ENCODE data around the gene TLR4. TPM values are rescaled to one million over a fixed set of nuclear protein-coding genes. Genes with fewer than 3 reads are reported as not detected.

The TLR4 gene
- 21.7 and 35.8 TPM in 2 replicates for total RNA-seq

DNA sequence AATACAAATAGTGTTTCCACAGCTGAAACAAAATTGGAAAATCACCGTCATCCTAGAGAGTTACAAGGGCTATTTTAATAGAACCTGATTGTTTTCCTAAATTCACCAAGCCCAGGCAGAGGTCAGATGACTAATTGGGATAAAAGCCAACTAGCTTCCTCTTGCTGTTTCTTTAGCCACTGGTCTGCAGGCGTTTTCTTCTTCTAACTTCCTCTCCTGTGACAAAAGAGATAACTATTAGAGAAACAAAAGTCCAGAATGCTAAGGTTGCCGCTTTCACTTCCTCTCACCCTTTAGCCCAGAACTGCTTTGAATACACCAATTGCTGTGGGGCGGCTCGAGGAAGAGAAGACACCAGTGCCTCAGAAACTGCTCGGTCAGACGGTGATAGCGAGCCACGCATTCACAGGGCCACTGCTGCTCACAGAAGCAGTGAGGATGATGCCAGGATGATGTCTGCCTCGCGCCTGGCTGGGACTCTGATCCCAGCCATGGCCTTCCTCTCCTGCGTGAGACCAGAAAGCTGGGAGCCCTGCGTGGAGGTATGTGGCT, at the start of gene TLR4:
TLR4 (plus strand) TSS at position 380 of the 552 bp plus-strand sequence; CDS start at position 450, 70 bp downstream.

